Measurements from ENCODE around the gene IL1R1.

The IL1R1 gene

DNA sequence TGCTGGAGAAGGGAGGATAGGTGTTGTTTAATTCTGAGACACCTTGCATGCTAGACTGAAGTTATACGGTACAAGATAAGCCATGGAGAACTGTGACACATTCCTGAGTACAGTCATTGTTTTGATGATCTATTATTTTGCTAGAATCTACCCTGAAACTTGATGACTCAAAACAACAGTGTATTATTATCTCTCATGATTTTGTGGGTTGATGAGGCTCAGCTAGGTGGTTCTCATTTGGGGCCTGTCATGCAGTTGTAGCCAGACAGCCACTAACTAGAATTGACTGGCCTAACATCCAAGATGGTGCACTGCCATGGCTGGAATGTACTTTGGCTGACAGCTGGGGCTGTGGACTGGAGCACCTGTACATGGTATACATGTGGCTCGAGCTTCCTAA lies 5.4 kb upstream of the IL1R1 start:
- in situ Hi-C loops (cut with MboI; ENCODE audit: low sequenced_read_pairs): no loop called here

DNA sequence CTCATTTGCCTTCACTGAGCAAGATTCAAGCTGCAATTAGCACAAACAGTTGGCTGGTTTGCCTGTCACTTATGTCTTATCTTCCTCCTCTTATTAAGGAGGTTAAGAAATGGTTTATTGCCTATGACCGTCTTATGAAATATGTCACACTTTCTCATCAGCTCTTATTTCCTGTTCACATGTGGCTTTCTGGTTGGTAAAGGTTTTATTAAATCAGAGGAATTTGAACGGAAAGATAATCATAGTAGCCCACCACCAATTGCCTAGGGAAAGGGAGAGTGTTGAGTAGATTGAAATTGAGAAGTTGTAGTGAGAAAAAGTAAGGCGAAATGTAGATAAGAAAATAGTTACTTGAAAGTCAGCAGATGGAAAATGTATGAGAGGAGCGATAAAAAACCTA lies 4.2 kb upstream of the IL1R1 start:
- in situ Hi-C loops (cut with MboI; ENCODE audit: low sequenced_read_pairs): no loop called here

DNA sequence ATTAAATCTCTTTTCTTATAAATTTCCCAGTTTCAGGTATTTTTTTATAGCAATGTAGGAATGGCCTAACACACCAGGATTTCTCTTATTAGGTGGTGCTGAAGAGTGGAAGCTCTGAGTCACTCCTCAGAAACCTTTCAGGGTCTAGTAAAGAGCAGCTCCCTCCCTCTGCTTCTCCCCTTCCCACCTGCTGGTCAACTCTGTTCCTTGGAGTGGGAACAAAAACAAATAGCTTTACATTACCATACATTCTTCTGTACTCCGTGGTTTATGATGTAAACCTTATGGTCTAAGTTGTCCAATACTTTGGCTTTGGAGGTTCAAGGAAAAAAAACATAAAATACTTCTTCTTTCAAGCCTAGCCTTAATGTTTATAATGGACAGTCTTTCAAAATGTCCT lies 2.7 kb upstream of the IL1R1 start:
- in situ Hi-C loops (cut with MboI; ENCODE audit: low sequenced_read_pairs): no loop called here

DNA sequence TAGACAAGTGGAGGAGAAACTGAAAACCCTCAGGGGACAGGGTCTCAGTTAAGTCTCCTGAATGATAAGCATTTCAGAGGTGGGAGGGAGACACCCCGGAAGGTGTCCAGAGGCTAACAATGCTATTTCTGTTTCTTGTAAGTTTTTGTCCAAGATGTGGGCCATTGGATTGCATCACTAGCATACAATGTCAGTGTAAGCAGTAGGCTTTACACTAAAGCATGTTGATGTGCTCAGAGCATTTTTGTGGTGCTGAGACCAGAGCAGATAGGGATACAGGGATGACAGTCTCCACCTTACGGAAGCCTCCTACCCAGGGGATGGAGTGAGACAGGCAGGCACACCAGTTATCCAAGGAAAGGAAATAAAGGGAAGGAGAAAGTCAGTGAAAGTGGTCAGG lies 2.2 kb upstream of the IL1R1 start:
- in situ Hi-C loops (cut with MboI; ENCODE audit: low sequenced_read_pairs): no loop called here

DNA sequence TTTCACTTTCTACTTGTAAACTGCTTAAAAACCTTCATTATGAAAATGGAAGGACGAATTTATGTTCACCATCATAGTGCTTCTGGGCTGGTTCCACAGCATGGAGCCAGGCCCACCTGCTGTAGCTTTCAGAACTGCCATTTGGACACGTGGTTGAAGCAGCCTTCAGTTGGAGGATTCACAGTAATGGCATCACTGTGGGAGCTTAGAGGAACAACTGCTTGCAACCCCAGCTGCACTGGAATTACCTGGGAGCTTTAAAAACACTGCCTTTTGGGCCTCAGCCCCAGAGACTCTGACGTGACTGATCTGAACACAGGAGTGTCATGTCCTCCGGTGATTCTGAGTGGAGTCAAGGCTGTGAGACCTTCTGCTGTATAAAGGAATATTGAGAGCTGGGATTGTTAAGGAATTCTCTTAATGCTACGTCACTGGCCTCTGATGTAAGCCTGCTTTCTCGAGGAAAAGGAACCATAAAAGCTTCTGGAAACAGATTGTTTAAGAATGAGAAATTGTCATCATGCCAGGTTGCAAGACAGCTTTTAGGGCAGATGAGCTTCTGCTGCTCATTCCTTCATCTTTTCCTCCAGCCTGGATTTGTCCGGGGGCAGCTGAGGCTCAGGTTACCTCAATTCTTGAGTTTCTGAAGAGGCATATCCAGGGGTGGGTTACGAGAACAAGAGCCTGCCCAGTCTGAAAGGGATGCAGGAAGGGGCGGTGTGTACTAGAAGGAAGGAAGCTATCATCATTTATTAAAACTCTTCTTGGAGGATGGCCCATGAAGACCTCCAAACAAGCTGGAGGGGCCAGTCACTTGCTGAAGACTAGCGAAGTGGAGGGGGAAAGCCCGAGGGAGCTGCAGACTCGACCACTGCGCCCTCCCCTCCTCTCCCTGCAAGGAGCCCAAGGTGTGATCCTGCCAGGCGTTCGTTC lies 1.3 kb upstream of the IL1R1 start:
- in situ Hi-C loops (cut with MboI; ENCODE audit: low sequenced_read_pairs): no loop called here

DNA sequence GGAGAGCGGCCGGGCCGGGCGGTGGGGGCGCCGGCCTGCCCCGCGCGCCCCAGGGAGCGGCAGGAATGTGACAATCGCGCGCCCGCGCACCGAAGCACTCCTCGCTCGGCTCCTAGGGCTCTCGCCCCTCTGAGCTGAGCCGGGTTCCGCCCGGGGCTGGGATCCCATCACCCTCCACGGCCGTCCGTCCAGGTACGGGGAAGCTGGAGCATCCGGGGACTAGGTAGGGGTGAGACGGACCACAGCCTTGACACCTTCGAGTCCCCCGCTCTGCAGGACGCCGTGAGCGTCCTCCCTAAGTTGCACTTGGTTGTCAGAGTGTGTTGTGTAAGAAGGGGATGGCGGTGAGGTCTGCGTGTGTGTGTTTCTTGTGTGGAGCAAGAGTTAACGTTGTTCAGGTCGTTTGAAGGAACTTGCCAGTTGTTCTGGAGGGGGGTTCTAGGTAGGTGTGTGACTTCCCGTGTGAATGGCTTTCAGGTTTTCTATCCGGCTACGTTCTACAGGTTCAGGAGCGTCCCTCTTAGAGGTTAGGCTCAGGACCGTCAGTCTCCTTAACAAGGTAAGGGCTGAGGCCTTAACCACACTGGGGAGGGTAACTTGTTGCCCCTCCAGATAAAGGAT lies 393 bp downstream of the IL1R1 start:
- in situ Hi-C loops (cut with MboI; ENCODE audit: low sequenced_read_pairs): no loop called here

DNA sequence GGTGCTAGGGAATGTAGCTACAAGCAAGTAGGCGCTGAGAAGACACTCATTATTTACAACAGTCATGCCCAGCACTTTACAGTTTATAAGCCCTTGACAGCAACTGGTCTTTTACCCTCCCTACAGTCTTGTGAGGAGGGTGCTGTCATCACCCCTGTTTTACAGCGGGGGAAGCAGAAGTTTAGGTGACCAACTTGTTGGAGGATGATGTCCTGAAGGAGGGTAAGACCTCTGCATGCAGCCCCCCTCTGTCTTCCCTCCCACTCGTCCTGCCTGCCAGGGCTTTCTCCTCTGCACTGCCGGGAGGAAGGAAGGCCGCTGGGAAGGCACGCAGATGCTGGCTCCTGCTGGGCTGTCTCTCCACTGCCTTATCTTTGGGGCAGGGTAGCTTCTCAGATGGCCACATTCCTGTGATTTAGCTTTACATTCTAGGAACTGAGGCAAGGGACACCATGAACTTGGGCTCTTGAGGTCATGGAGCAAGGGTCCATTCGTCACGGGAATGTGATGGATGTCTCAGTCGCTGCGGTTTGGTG lies 972 bp downstream of the IL1R1 start:
- in situ Hi-C loops (cut with MboI; ENCODE audit: low sequenced_read_pairs): no loop called here

DNA sequence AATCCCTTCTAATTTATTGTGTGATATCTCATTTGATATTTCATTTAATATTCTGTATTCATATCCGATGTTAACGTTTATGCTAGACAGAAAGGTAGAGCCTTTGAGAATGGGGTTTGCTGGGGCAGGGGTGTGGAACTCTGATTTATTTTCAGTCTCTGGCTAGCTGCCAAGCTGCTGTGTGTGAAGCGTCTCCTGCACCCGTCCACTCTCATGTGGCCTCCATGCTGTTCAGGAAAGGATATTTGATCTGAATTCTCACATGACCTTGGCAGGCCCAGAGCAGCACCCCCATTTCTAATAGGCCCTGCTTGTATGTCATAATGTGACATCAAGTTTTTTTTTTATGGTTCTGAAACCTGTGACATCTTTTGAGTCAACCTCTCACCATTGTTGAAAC lies 1.6 kb downstream of the IL1R1 start:
- in situ Hi-C loops (cut with MboI; ENCODE audit: low sequenced_read_pairs): no loop called here

DNA sequence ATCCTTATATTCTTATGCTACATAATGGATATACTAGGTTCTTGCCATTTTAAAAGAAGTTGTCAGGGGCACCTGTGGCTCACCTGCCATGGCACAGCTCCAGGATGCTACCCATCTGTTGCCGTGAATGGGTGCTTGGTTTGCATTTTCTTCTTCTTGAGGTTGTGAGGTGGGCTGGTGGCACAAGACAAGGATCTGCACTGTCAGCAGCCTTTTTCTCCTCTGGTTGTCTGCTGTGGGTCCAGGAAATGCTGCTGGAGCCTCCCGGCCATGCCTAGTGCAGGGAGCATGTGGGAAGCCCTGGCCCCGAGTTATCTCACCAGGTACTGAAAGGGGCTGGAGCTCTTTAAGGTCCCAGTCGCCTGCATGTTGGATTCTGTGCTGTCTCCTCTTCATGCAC lies 2.6 kb downstream of the IL1R1 start:
- in situ Hi-C loops (cut with MboI; ENCODE audit: low sequenced_read_pairs): no loop called here

DNA sequence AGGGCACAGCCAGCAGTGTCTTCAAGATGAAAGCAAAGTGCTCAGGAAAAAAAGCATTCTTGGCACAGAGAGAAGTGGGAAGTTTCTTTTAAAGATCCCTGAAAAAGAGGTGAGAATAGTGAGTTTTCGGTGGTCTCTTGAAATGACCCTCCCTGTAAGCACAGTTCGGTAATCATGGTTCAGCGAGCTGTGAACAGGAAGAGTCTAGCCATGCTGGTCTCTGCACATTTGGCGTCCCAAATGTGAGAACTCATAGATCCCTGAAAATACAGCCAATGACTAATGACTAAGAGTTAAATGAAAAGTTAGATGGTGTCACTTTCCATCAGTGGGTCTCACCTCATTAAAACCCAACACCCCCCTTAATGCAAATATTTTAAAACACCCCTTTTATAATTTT lies 3.4 kb downstream of the IL1R1 start:
- in situ Hi-C loops (cut with MboI; ENCODE audit: low sequenced_read_pairs): no loop called here

DNA sequence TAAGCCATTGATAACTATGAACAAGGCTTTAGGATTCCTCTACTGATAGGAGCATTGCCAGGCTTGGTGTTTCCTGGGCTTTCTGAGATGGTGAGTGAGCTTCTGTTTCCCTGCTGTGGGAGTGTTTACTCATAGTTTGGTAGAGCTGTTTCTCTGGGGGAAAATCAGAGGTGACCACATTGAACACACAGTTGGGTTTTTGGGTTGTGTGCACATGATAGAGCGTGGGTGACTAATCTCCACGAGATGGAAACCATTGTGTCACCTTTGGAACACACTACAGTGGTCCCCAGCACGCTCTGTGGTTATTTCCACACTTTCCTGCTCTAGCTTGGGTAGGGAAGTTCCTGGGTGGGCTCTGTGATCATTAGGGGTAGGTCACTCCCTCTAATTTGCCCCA lies 5.4 kb downstream of the IL1R1 start:
- in situ Hi-C loops (cut with MboI; ENCODE audit: low sequenced_read_pairs): no loop called here

DNA sequence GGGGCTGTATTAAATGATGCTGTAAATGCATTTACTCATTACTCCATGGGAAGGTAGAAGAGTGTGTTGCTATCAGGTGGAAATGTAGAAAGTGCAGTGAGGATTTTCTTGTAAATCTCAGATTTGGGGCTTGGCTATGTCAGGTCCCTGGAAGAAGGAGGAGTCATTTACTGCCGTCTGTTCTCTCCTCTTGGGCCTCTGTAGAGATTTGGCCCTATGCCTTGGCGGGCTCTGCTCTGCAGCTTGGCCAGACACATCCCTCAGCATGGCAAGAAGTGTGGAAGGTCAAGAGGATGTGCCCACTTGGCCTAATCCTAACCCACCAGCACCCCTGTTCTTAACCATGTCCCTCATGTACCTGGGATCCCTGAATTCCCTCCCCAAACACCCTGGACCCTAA lies 6.7 kb downstream of the IL1R1 start:
- in situ Hi-C loops (cut with MboI; ENCODE audit: low sequenced_read_pairs): no loop called here

DNA sequence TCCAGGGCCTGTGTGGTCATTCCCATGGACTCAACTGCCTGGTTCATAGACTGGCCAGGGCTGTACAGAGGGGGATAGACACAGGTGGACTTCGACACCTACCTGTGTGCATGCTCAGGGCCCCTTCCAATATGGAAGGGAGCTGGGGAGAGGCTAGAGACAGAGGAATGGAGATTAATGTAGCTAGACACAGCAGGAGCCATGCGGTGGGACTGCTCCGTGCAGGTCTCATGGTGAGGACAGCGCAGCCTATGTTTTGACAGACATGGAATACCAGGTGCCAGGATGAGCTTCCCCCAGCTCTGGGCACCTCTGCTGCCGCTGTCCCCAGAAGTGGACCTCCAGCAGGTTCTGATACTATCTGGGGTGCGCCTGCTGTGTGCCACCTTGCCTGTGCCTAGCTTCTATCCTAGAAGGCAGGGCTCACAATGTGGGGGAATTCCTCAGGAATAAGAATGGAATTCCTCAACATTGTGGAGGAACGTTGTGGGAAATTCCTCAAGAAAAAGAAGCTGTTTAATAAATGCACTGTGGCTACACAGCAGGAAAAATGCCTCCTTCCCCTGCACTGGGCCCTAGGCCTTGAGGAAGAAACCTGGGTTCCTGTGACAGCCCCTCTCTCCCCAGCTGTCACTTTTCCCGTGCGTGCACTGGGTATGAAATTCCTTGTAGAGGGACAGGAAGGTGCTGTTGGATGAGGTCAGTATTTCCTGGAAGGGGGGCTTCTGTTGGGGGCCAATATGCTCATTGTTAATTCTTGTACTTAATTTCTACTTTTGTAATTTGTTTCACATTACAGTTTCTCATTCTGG lies 7.3 kb downstream of the IL1R1 start:
- in situ Hi-C loops (cut with MboI; ENCODE audit: low sequenced_read_pairs): no loop called here

DNA sequence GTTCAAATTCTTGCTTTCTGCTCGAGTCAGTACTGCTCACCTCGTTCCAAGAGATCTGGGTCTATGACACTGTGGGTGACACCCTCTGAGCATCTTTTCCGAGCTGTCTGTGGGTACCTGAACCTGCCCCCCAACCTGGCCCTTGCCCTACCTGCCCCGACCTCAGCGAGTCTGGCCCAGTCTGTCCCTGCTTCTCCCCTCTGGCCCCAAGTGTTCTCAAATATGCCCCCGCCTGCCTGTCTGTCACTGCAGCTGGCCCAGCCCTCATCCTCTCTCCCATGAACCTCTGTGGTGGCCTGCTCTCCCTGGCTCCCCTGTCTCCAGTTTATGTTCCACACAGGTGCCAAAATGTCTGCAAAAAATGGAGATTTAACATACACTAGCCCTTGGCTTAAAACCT lies 11.8 kb downstream of the IL1R1 start:
- in situ Hi-C loops (cut with MboI; ENCODE audit: low sequenced_read_pairs): no loop called here

DNA sequence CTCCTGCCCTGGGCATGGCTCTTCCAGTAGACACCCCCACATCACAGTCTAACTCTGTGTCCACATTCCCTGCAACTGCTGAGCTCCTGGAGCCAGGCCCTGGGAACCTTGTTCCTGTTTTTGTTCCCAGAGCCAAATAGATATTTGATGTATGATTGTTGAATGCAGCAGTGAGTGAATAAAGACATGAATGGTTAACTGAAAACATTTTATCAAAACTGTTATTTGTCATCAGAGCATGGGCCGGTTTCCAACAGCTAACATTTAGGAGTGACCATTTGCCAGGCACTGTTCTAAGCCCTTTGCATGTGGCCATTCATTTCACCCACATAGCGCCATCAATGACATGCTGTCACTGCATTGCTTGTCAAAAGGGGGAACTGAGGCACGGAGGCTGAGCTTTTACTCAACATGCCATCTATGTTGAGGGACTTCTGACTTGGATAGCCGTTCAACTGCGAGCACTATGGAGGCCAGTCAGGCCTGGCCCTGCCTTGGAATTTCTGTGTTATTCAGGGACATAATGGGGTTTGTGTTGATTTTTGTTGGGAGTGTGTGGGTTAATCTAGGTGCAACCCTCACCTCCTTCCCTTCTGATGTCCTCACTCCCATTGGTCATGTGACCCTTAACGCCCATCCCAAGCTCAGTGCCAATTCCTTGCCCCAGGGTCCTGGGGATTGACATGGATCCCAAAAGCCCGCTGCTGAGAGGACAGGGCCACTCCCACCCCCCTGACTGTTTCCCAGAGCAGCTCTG lies 12.6 kb downstream of the IL1R1 start:
- in situ Hi-C loops (cut with MboI; ENCODE audit: low sequenced_read_pairs): no loop called here

DNA sequence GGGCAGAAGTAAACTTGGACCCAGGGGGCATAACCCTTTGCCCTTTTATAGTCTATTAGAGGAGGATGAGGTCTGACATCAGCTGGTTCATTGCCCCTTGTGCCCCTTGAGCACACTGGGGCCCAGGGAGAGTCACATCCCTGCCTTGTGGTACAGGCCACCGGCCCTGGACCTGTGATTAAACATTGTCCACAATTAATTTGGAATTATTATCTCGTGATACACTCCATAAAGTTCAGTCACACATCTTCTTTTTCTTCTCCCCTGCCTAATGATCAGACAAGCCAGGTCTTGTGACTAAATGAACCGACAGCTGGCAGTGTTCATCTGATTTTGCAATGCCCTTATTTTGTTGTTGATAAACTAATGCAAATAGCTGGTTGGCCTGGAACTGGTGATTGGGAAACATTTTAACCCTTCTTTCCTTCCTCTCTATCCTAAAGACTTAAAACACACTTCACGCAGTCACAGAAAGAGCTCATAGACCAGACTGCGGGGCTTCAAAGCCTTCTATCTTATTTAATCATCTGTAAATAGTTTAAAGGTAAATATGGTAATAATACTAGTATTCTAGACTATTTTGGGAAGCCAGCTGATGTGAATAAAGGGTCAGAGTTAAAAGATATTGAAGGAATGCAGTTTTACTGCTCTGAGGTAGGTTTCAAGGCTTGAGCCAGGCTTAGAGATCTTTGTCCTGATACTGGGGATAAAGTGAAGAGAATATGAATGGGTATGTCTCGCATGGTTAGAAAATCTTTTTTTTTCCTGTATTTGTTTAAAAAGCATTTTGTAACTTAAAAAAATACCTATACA lies 13.4 kb downstream of the IL1R1 start:
- in situ Hi-C loops (cut with MboI; ENCODE audit: low sequenced_read_pairs): no loop called here

DNA sequence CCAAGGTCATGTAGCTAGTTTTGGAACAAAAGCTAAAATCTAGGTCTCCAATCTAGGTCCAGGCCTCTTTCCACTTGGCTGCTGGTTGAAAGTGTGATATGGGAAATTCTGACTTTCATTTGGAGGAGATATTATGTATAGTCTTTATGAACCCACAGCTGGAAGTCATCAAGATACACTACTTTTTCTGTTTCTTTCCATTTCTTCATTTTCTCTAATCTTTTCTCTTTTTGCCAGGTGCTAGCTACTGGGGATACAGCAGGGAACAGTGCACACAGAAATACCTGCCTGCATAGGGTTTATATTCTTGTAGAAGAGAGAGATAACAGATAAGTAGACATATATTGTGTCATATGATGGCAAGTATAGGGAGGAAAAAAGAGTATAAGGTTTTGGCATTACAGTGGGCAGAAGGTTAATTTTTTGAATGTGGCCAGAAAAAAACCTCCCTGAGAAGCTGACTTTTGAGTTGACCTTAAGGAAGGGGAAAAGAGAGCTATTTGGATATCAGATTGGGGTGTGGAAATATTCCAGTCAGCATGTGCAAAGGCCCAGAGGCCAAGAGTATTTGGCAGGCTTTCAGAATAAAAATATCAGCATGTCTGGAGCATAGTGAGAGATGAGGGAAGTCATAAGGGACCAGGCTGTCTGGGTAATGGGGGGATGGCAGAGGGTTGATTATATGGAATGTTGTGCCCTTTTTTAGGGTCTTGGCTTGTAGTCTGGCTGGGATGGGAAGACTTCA lies 15.6 kb downstream of the IL1R1 start:
- in situ Hi-C loops (cut with MboI; ENCODE audit: low sequenced_read_pairs): no loop called here

DNA sequence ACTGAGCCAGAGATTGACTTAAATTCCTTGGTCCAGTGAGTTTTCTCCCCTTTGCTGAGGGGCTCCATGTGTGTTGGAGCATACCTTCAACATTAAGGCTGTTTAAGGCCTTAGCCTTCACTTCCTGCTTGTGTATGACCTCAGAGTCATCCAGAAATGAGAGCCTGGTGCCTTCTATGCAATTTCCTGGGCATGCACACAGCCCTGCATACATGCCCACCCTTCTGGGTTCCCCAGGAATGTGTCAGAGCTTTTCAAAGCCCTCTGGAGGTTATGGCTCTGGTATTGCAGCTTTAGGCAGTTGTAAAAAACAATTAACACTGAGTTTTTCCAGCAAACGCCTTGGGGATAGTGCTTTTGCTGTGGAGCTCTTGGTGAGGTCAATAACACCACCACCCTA lies 16.7 kb downstream of the IL1R1 start:
- in situ Hi-C loops (cut with MboI; ENCODE audit: low sequenced_read_pairs): no loop called here

DNA sequence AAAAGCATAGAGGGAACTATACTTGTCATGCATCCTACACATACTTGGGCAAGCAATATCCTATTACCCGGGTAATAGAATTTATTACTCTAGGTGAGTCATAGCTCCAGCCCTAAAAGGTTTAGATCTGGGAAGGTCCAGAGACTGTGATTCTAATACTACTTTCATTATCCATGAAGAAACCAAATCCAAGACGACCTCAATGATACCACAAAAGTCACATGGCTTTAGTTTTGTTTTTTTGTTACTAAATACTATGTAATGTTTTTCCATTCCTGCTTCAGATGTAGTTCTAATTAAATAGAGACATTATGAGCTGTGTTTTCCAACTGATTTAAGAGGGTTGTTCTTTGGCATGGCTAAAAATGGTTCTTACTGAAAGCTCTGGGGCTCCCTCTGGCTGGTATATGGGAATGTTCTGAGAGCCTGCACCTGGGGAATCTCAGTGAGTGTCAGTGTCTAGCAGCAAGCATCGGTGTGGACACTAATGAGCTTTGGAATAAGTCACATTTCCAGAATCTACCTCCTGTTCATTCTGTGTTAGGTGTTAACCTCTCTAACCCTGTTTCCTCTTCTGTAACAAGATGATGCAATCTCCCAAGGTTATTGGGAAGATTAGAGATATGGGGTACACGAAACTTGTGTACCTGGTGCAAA lies 23.8 kb downstream of the IL1R1 start:
- in situ Hi-C loops (cut with MboI; ENCODE audit: low sequenced_read_pairs): no loop called here
